Raji (cell line): ENCODE results near the gene TIMM9.

Source experiments
- POLR2A ChIP-seq: IDR thresholded peaks from 2 replicates; pipeline ENCODE4 v1.6.1; 2011; ENCODE audit warnings: low read depth, low read length, control low read depth; ENCODE audit not compliant: insufficient read depth

The TIMM9 gene

GRCh38 chr14:58415636-58416547, 11.4 kb downstream of the TIMM9 start:
- TF ChIP-seq POLR2A, result no peak

- no peak for TF ChIP-seq POLR2A
Observed at GRCh38 chr14:58414845-58415244, 12.5 kb downstream of the TIMM9 start.

GRCh38 chr14:58408681-58409215, 18.6 kb downstream of the TIMM9 start:
- TF ChIP-seq POLR2A, result no peak

- no peak for TF ChIP-seq POLR2A
Observed at GRCh38 chr14:58401587-58401986, 25.7 kb downstream of the TIMM9 start.

GRCh38 chr14:58398895-58399294, 28.4 kb downstream of the TIMM9 start:
- TF ChIP-seq POLR2A, result no peak

GRCh38 chr14:58398495-58398894, 28.8 kb downstream of the TIMM9 start:
- TF ChIP-seq POLR2A, result no peak

- TF ChIP-seq POLR2A, result no peak
Observed at GRCh38 chr14:58397156-58397555, 30.2 kb downstream of the TIMM9 start.

- TF ChIP-seq POLR2A, result no peak
Observed at GRCh38 chr14:58395812-58396788, 31.2 kb downstream of the TIMM9 start, which contains the start of gene TOMM20L. Gene TOMM20L, plus strand, starts transcription at chr14:58395930. Its CDS starts 28 bp downstream, at chr14:58395958.

- no peak for TF ChIP-seq POLR2A
Observed at GRCh38 chr14:58395562-58395811, 31.8 kb downstream of the TIMM9 start.

GRCh38 chr14:58390830-58391229, 36.5 kb downstream of the TIMM9 start:
- TF ChIP-seq POLR2A, result no peak

GRCh38 chr14:58376791-58377190, 50.5 kb downstream of the TIMM9 start:
- TF ChIP-seq POLR2A, result no peak

GRCh38 chr14:58368956-58369355, 58.4 kb downstream of the TIMM9 start:
- no peak for TF ChIP-seq POLR2A

- no peak for TF ChIP-seq POLR2A
Observed at GRCh38 chr14:58367296-58367695, 60.0 kb downstream of the TIMM9 start.

- TF ChIP-seq POLR2A, result no peak
Observed at GRCh38 chr14:58364316-58364715, 63.0 kb downstream of the TIMM9 start.

GRCh38 chr14:58362798-58363412, 64.4 kb downstream of the TIMM9 start:
- no peak for TF ChIP-seq POLR2A
